K562 (cell line): ENCODE measurements around the gene SLC39A13. TPM values are rescaled to one million over a fixed set of nuclear protein-coding genes. Genes with fewer than 3 reads are reported as not detected.

Experiments used
- ATAC-seq: fragments of 200-7000 bp; cut with Tn5 transposase; 3 replicates; pipeline ENCODE4 v1.9.1; 2020; ENCODE audit warnings: moderate library complexity
- BruUV-seq: library from RNA; stranded (reverse); fragments of 400-500 nt; replicated peaks from 2 replicates; lab custom pipeline; 2021; lab: Mats Ljungman, UMichigan
- CTCF ChIA-PET: fragments of 300-600 bp; formaldehyde crosslinking; extraction: SDS; loops from one replicate; lab custom pipeline; 2021; ENCODE audit warnings: low intra/inter-chr PET ratio; lab: Yijun Ruan, JAX
- POLR2A ChIA-PET: fragments of 300-600, 350-650 bp; sonication (Branson Sonifier 250); formaldehyde crosslinking; extraction: SDS; loops from one replicate; lab custom pipeline; 2021; ENCODE audit warnings: antibody characterized with exemption, inconsistent platforms; lab: Yijun Ruan, JAX
- DNase-seq, 4 experiments: peaks; one replicate each; pipeline versions ENCODE4 v3.0.0 to v3.0.0-alpha.2; 2011 to 2018; ENCODE audit warnings: low spot score in 3 of 4, mixed read lengths in 3 of 4; ENCODE audit errors: extremely low read depth in 1 of 4
- FAIRE-seq: peaks from 2 replicates; lab custom pipeline; 2011; peaks lifted over from hg19 to GRCh38; lab: Jason Lieb, UNC
- H2AFZ ChIP-seq: 2 replicates; pipeline ENCODE4 v1.6.0; 2011; ENCODE audit warnings: low read depth, low read length, control low read depth, inconsistent platforms
- H3K27ac ChIP-seq: fragments of 200-600 bp; 3 replicates; pipeline ENCODE4 v1.8.0; 2011; ENCODE audit warnings: low read depth, mild to moderate bottlenecking, control low read depth, inconsistent platforms, low read length, moderate library complexity, mixed read lengths; ENCODE audit errors: extremely low read depth
- H3K27me3 ChIP-seq, 2 experiments: fragments of 300-600 bp in 1 of 2; 2 replicates in 1 of 2; 3 replicates in 1 of 2; pipeline versions ENCODE4 v1.6.0 to v1.8.0; 2011; ENCODE audit warnings: inconsistent platforms in 2 of 2, low read length in 2 of 2, mild to moderate bottlenecking in 1 of 2, mixed read lengths in 1 of 2, moderate library complexity in 1 of 2; ENCODE audit not compliant: control insufficient read depth in 2 of 2, insufficient read depth in 2 of 2
- H3K36me3 ChIP-seq: fragments of 300-600 bp; 3 replicates; pipeline ENCODE4 v1.8.0; 2011; ENCODE audit warnings: mild to moderate bottlenecking, low read length, inconsistent platforms; ENCODE audit not compliant: control insufficient read depth, insufficient read depth
- H3K4me1 ChIP-seq, 2 experiments: fragments of 200-600 bp in 1 of 2; replicated peaks in 1 of 2; 2 replicates in 1 of 2; 3 replicates in 1 of 2; pipeline versions ENCODE4 v1.5.1 to v1.8.0; 2011; ENCODE audit warnings: inconsistent platforms in 2 of 2, low read length in 2 of 2, mild to moderate bottlenecking in 1 of 2, mixed read lengths in 1 of 2, moderate library complexity in 1 of 2; ENCODE audit not compliant: control insufficient read depth in 2 of 2, insufficient read depth in 2 of 2
- H3K4me2 ChIP-seq: 2 replicates; pipeline ENCODE4 v1.6.1; 2011; ENCODE audit warnings: low read length, control low read depth, inconsistent platforms, mixed read lengths; ENCODE audit not compliant: insufficient read depth
- H3K4me3 ChIP-seq: fragments of 200-600 bp; sonication (generic), shearing (Covaris generic); 2 replicates; pipeline ENCODE4 v1.5.1; 2016; ENCODE audit warnings: control low read depth, inconsistent platforms
- H3K79me2 ChIP-seq: fragments of 200-600 bp; 3 replicates; pipeline ENCODE4 v1.8.0; 2011; ENCODE audit warnings: low read length, inconsistent platforms; ENCODE audit not compliant: control insufficient read depth, insufficient read depth
- H3K9ac ChIP-seq, 2 experiments: 2 replicates each; pipeline versions ENCODE4 v1.6.0 to v1.6.1; 2011; ENCODE audit warnings: low read depth in 2 of 2, low read length in 2 of 2, control low read depth in 1 of 2, inconsistent platforms in 1 of 2, mild to moderate bottlenecking in 1 of 2, mixed read lengths in 1 of 2; ENCODE audit not compliant: insufficient read depth in 1 of 2
- H3K9me1 ChIP-seq: one replicate; pipeline ENCODE4 v1.6.0; 2011; ENCODE audit warnings: inconsistent platforms, mild to moderate bottlenecking, low read length, moderate library complexity; ENCODE audit not compliant: control insufficient read depth, insufficient read depth
- H3K9me3 ChIP-seq: replicated peaks from 2 replicates; pipeline ENCODE4 v1.5.1; 2011; ENCODE audit warnings: low read depth, low read length, inconsistent platforms; ENCODE audit not compliant: control insufficient read depth, insufficient read depth
- H4K20me1 ChIP-seq: replicated peaks from 2 replicates; pipeline ENCODE4 v1.6.1; 2011; ENCODE audit warnings: low read length, inconsistent platforms, mixed read lengths; ENCODE audit not compliant: control insufficient read depth, insufficient read depth
- ETV1 ChIP-seq: fragments of 450-650 bp; conservative IDR thresholded peaks from 2 replicates; pipeline ENCODE4 v1.6.1; 2016; ENCODE audit warnings: missing genetic modification characterization, control low read depth, low read depth, missing compliant biosample characterization
- HNRNPL ChIP-seq: fragments of 200-400 bp; formaldehyde crosslinking; IDR thresholded peaks from 2 replicates; pipeline ENCODE4 v1.6.1; 2017; ENCODE audit warnings: low read depth, mild to moderate bottlenecking, low read length
- WGBS: fragments of 100-300 bp; shearing (Covaris generic); methylation state at CpG from one replicate; pipeline ENCODE4 v1.1.6; 2016; ENCODE audit warnings: low coverage, mixed read lengths; ENCODE audit not compliant: insufficient coverage; ENCODE audit errors: missing lambda C conversion rate; 5-methylcytosine and 5-hydroxymethylcytosine counted together
- in situ Hi-C: fragments of 300-500 bp; cut with MboI; formaldehyde crosslinking; loops from 4 replicates; pipeline ENCODE4 v1.15.0; 2018; ENCODE audit warnings: inconsistent platforms, mixed read lengths
- intact Hi-C: fragments of 100-400 bp; cut with micrococcal nuclease; formaldehyde crosslinking; loops from 2 replicates; pipeline ENCODE4 v1.14.2; 2022
- polyA plus RNA-seq, 8 experiments: library from polyadenylated mRNA; depleted of rRNA in 4 of 8; stranded (reverse) in 5 of 8; unstranded in 3 of 8; fragments of >200 nt; fragmentation: Nextera tagmentation in 2 of 8; fragmentation: Illumina TruSeq in 1 of 8; extraction: Ambion mirVana in 2 of 8; extraction: Trizol in 1 of 8; gene quantifications; 2 replicates each; pipeline versions ENCODE4 v1.2.1 to v1.2.3, GENCODE V29; 2011 to 2014; ENCODE audit warnings: inconsistent platforms in 1 of 8, missing spikeins in 1 of 8
- total RNA-seq, 7 experiments: library from RNA; depleted of rRNA in 6 of 7; stranded (reverse); fragments of >200 nt in 6 of 7; fragmentation: Illumina TruSeq in 2 of 7; extraction: Trizol in 2 of 7; gene quantifications; 2 replicates each; pipeline versions ENCODE4 v1.2.1 to v1.2.3, GENCODE V29; 2011 to 2021; ENCODE audit warnings: low replicate concordance in 1 of 7

The SLC39A13 gene
- total and polyA plus RNA-seq, 9 of the 15 experiments (the other 6 are each of a cell fraction or from before 2014, with no cell fraction given): 0.17 to 15.9 (median 3.2) TPM

GRCh38 chr11:47359586-47359985, 48.8 kb upstream of the SLC39A13 start:
- peaks cover 2% of the 10 kb centered on the region for H3K9me1 ChIP-seq
- 72% methylated on average over 15 of the region's 17 CpGs for WGBS
- H4K20me1 ChIP-seq: no peaks in the 10 kb centered on the region
- H3K4me3 ChIP-seq: no peak overlapping the region
- BruUV-seq: no TSS peak
- peaks cover 0 to 31% of the 10 kb centered on the region in 2 experiments; a peak in 3 of 5 replicates for H3K4me1 ChIP-seq
- no peaks in the 10 kb centered on the region for H3K27me3 ChIP-seq
- H3K9ac ChIP-seq: peak overlapping the region in 1 of 2 experiments; percentile 39; a peak in 1 of 4 replicates
- peaks cover 13% of the 10 kb centered on the region for H3K9me3 ChIP-seq
- ChIA-PET CTCF (no interaction called here), POLR2A (interaction anchor here (0.6 kb wide), 2 partner anchors 70 to 234 kb away, joined by 3 read pairs; no protein-coding TSS in a partner anchor)
- H2AFZ ChIP-seq: no peak overlapping the region
- no peak overlapping the region for H3K4me2 ChIP-seq
- in situ Hi-C loops (loop anchor here (10.0 kb wide), 1 partner anchor 475 kb away; no protein-coding TSS in a partner anchor), intact Hi-C loops (loop anchor here (10.0 kb wide), 2 partner anchors 45 to 475 kb away; partner anchors contain the start of gene SLC39A13)
- FAIRE-seq: no peak
- H3K27ac ChIP-seq: no peak overlapping the region
- 0 out of 3 replicates have a peak, but pooled peaks cover 3% of the 10 kb centered on the region for H3K36me3 ChIP-seq
- H3K79me2 ChIP-seq: no peaks in the 10 kb centered on the region
- DNase-seq: no peak
- no peak for TF ChIP-seq ETV1 (tag)
- ATAC-seq: no peak

GRCh38 chr11:47360341-47360740, 48.0 kb upstream of the SLC39A13 start:
- H3K4me2 ChIP-seq: no peak overlapping the region
- in situ Hi-C loops: no loop called here
- POLR2A ChIA-PET: interaction anchor here (0.6 kb wide), 1 partner anchor 132 kb away, joined by 3 read pairs; no protein-coding TSS in a partner anchor

More at GRCh38 chr11:47360341-47360740, 48.0 kb upstream of the SLC39A13 start:
- Histone ChIP-seq H2AFZ (no peak overlapping the region), H3K9ac (no peak overlapping the region), H3K27me3 (no peaks in the 10 kb centered on the region), H3K36me3 (0 out of 3 replicates have a peak, but pooled peaks cover 3% of the 10 kb centered on the region), H4K20me1 (no peaks in the 10 kb centered on the region), H3K9me1 (peaks cover 2% of the 10 kb centered on the region), H3K4me1 (peaks cover 0 to 27% of the 10 kb centered on the region in 2 experiments; a peak in 3 of 5 replicates), H3K27ac (no peak overlapping the region), H3K4me3 (no peak overlapping the region), H3K9me3 (peaks cover 13% of the 10 kb centered on the region), H3K79me2 (no peaks in the 10 kb centered on the region)
- CTCF ChIA-PET: no interaction called here
- FAIRE-seq (no peak), ATAC-seq (no peak), DNase-seq (no peak)
- TF ChIP-seq HNRNPL: no peak
- no TSS peak for BruUV-seq
- intact Hi-C loops: no loop called here
- 88% methylated on average over 13 of the region's 15 CpGs for WGBS
